ENCODE measurements around the gene C1QTNF12. TPM values are rescaled to one million over a fixed set of nuclear protein-coding genes. Genes with fewer than 3 reads are reported as not detected.

Gene C1QTNF12
- total RNA-seq, 1 experiment from 2014 or later = 4.4 TPM

DNA sequence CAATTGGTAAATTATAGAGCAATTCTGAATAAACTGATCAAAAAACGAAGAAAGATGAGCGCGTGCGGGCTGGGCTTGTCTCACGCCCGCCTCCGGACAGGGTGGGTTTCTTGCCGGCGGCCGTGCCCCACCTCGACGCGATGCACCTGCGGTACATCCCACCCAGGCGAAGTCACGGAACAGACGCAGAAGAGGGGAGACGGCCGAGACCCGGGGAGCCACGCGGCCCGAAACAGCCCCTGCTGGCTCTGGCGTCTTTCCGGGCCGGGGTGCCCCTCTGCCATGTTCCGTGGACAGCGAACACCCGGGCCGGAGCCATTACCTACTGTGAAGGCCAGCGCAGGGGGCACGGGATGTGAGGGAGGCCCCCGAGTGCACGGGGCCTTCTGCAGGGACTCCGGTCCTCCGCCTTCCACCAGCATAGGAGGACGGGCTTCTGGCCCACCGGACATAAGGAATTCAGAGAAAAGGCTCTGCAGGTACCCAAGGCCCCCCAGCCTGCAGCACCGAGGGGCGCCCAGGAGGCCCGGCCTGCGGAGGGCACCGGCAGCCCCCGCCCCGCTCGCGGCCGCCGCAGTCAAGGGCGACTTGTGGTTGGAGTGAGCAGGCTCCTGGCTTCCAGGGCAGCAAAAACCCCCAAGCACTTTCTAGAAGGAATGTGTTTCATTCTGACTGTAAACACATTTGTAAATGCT is 7.6 kb upstream of the C1QTNF12 start:
- Histone ChIP-seq H3K79me2 (ENCODE audit: insufficient read depth, low read length) (no peaks in the 10 kb centered on the region), H2AFZ (ENCODE audit: low read length) (no peak overlapping the region), H4K5ac (ENCODE audit: insufficient read length, low read depth, low read length) (no peak overlapping the region), H3K9ac (ENCODE audit: extremely low read depth, insufficient read length, low read length) (no peak overlapping the region), H3K4ac (ENCODE audit: low read depth, low read length) (no peak overlapping the region), H3K27me3 (ENCODE audit: insufficient read depth, low read length) (no peaks in the 10 kb centered on the region), H2BK15ac (ENCODE audit: low read depth, low read length) (no peak overlapping the region), H3K56ac (ENCODE audit: insufficient read length, low read depth, low read length) (no peak overlapping the region), H4K20me1 (ENCODE audit: control insufficient read depth, insufficient read depth, insufficient read length) (no peaks in the 10 kb centered on the region), H3K4me2 (ENCODE audit: insufficient read depth, insufficient read length, low read length) (no peak overlapping the region), H2BK20ac (ENCODE audit: low read depth, low read length, poor library complexity, severe bottlenecking) (no peak overlapping the region), H3K79me1 (ENCODE audit: insufficient read depth, low read depth, low read length, poor library complexity, severe bottlenecking) (no peaks in the 10 kb centered on the region), H4K8ac (replicated peaks; ENCODE audit: insufficient read length, low read depth, low read length) (no peak overlapping the region), H3K27ac (ENCODE audit: insufficient read length, low read depth, low read length) (no peak overlapping the region), H2BK120ac (ENCODE audit: low read depth, low read length, poor library complexity, severe bottlenecking) (no peak overlapping the region), H3K4me1 (ENCODE audit: insufficient read depth, low read length) (no peaks in the 10 kb centered on the region), H4K91ac (ENCODE audit: insufficient read length, low read depth, low read length) (no peak overlapping the region), H3K23ac (ENCODE audit: insufficient read length, low read depth, low read length) (no peak overlapping the region), H2BK12ac (ENCODE audit: insufficient read length, low read depth, low read length) (no peak overlapping the region), H2BK5ac (ENCODE audit: insufficient read length, low read length) (no peak overlapping the region), H3K23me2 (ENCODE audit: insufficient read length, low read depth, low read length, poor library complexity, severe bottlenecking) (no peaks in the 10 kb centered on the region), H3K9me3 (ENCODE audit: control insufficient read depth, low read depth, low read length) (no peaks in the 10 kb centered on the region), H3K18ac (ENCODE audit: insufficient read length, low read depth, low read length) (no peak overlapping the region), H2AK5ac (ENCODE audit: insufficient read length, low read length) (no peak overlapping the region), H3K14ac (ENCODE audit: insufficient read depth, low read length) (no peak overlapping the region), H3T11ph (ENCODE audit: low read length) (no peak overlapping the region)
- TF ChIP-seq, protein P1, sequence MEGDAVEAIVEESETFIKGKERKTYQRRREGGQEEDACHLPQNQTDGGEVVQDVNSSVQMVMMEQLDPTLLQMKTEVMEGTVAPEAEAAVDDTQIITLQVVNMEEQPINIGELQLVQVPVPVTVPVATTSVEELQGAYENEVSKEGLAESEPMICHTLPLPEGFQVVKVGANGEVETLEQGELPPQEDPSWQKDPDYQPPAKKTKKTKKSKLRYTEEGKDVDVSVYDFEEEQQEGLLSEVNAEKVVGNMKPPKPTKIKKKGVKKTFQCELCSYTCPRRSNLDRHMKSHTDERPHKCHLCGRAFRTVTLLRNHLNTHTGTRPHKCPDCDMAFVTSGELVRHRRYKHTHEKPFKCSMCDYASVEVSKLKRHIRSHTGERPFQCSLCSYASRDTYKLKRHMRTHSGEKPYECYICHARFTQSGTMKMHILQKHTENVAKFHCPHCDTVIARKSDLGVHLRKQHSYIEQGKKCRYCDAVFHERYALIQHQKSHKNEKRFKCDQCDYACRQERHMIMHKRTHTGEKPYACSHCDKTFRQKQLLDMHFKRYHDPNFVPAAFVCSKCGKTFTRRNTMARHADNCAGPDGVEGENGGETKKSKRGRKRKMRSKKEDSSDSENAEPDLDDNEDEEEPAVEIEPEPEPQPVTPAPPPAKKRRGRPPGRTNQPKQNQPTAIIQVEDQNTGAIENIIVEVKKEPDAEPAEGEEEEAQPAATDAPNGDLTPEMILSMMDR (conservative IDR thresholded peaks at IDR 0.05) = no peak
- peaks cover 16 to 25% of the 10 kb centered on the region in 2 experiments for H3K4me1 Mint-ChIP-seq
- H3K27ac Mint-ChIP-seq = no peak overlapping the region; a peak in 1 of 7 replicates
- no peak overlapping the region for H3K4me3 Mint-ChIP-seq
- H3K27me3 Mint-ChIP-seq (ENCODE audit: low read depth) = peaks cover 1% of the 10 kb centered on the region; the same call in 1 of the 2 replicates
- DNase-seq = no peak
- no CpG with 5 or more reads among the region's 50 CpGs for WGBS (ENCODE audit: extremely low coverage, insufficient read length, low lambda C conversion rate)
- no peaks in the 10 kb centered on the region; a peak in 2 of 5 replicates for H3K9me3 Mint-ChIP-seq
- H3K36me3 Mint-ChIP-seq (ENCODE audit: insufficient read depth in 1 of 3, low read depth in 3 of 3) = peaks cover 19 to 62% (median 51%) of the 10 kb centered on the region in 3 experiments; a peak in 6 of 7 replicates
